Brain pericyte (primary cell): ENCODE measurements around the gene RIT1.
"Not testable (repeated sequence)": the region's sequence is repeated elsewhere in the genome, so short reads cannot be mapped to it uniquely, and the experiment has no call there.

ENCODE experiments used
- DNase-seq: peaks from one replicate; pipeline ENCODE4 v3.0.0-alpha.2; 2012; ENCODE audit warnings: low read depth, low spot score

Gene RIT1

GRCh38 chr1:155933591-155934096 is 22.5 kb upstream of the RIT1 start:
- DNase-seq = no peak

GRCh38 chr1:155932487-155932886 is 21.3 kb upstream of the RIT1 start:
- DNase-seq = no peak

GRCh38 chr1:155932081-155932480 is 20.9 kb upstream of the RIT1 start:
- no peak for DNase-seq

- DNase-seq = no peak
Measured at GRCh38 chr1:155931332-155932038, 20.3 kb upstream of the RIT1 start.

- not testable (repeated sequence) for DNase-seq
Measured at GRCh38 chr1:155930725-155931124, 19.6 kb upstream of the RIT1 start.

- no peak for DNase-seq
Measured at GRCh38 chr1:155929057-155929456, 17.9 kb upstream of the RIT1 start.

GRCh38 chr1:155925506-155925905 is 14.4 kb upstream of the RIT1 start:
- no peak for DNase-seq

- DNase-seq = no peak
Measured at GRCh38 chr1:155920717-155921116, 9.6 kb upstream of the RIT1 start.

GRCh38 chr1:155919801-155920200 is 8.7 kb upstream of the RIT1 start:
- no peak for DNase-seq

- no peak for DNase-seq
Measured at GRCh38 chr1:155918660-155919059, 7.5 kb upstream of the RIT1 start.

- no peak for DNase-seq
Measured at GRCh38 chr1:155913969-155914757, 3.0 kb upstream of the RIT1 start.

GRCh38 chr1:155912056-155912536 is 947 bp upstream of the RIT1 start:
- DNase-seq = no peak

- no peak for DNase-seq
Measured at GRCh38 chr1:155910621-155911121, 478 bp downstream of the RIT1 start.

GRCh38 chr1:155909894-155910293 is 1.3 kb downstream of the RIT1 start:
- no peak for DNase-seq

- no peak for DNase-seq
Measured at GRCh38 chr1:155904261-155904660, 6.9 kb downstream of the RIT1 start.

GRCh38 chr1:155900161-155900560 is 11.0 kb downstream of the RIT1 start:
- no peak for DNase-seq

GRCh38 chr1:155899683-155900082 is 11.5 kb downstream of the RIT1 start:
- DNase-seq = no peak

GRCh38 chr1:155898888-155899287 is 12.3 kb downstream of the RIT1 start:
- no peak for DNase-seq

GRCh38 chr1:155897746-155898145 is 13.4 kb downstream of the RIT1 start:
- no peak for DNase-seq

- not testable (repeated sequence) for DNase-seq
Measured at GRCh38 chr1:155896476-155896875, 14.7 kb downstream of the RIT1 start.

GRCh38 chr1:155895617-155896016 is 15.5 kb downstream of the RIT1 start:
- not testable (repeated sequence) for DNase-seq

- no peak for DNase-seq
Measured at GRCh38 chr1:155893389-155894142, 17.6 kb downstream of the RIT1 start.
